Left cardiac atrium (tissue), 4 donors: ENCODE measurements around the gene NCOA7. TPM values are rescaled to one million over a fixed set of nuclear protein-coding genes. Genes with fewer than 3 reads are reported as not detected.
"Not testable (repeated sequence)": the region's sequence is repeated elsewhere in the genome, so short reads cannot be mapped to it uniquely, and the experiment has no call there.

Experiments
- ATAC-seq, 2 donors: fragments of 200-7000 bp; cut with Tn5 transposase; one replicate each; pipeline ENCODE4 v1.9.1; 2020; ENCODE audit warnings: mild to moderate bottlenecking in 2 of 2, moderate library complexity in 2 of 2
- DNase-seq: peaks from one replicate; pipeline ENCODE4 v3.0.0-alpha.2; 2020
- intact Hi-C, 2 donors: fragments of 100-400 bp; cut with DNase I; formaldehyde crosslinking; loops; one replicate each; pipeline versions ENCODE4 v1.14.1 to v1.15.1; 2022 to 2023
- total RNA-seq, 2 donors: library from RNA; stranded (reverse); fragmentation: NEBNext Ultra II Directional; extraction: Animal tissue kit (Norgen Biotek cat#: 25700); gene quantifications; one replicate each; pipeline ENCODE4 v1.2.1, GENCODE V29; 2021
- donor health status: DM: no; HTN: yes; CAD: no.
- donor health status: DM: no; HTN: yes; CAD: no; lungs with severe emphysema.
- donor health status: DM: yes; HTN: yes; CAD: no.
- donor health status: Dilated cardiomyopathy.

Gene NCOA7
- total RNA-seq, 2 donors from 2014 or later: 18.4 to 24.8 TPM

GRCh38 chr6:125872259-125872921 lies 81.6 kb downstream of the NCOA7 start:
- ATAC-seq: no peak
- intact Hi-C loops: no loop called here
- DNase-seq: no peak

- no peak for DNase-seq
- no peak for ATAC-seq
- intact Hi-C loops: no loop called here
Measured at GRCh38 chr6:125882243-125882642, 91.5 kb downstream of the NCOA7 start.

DNA sequence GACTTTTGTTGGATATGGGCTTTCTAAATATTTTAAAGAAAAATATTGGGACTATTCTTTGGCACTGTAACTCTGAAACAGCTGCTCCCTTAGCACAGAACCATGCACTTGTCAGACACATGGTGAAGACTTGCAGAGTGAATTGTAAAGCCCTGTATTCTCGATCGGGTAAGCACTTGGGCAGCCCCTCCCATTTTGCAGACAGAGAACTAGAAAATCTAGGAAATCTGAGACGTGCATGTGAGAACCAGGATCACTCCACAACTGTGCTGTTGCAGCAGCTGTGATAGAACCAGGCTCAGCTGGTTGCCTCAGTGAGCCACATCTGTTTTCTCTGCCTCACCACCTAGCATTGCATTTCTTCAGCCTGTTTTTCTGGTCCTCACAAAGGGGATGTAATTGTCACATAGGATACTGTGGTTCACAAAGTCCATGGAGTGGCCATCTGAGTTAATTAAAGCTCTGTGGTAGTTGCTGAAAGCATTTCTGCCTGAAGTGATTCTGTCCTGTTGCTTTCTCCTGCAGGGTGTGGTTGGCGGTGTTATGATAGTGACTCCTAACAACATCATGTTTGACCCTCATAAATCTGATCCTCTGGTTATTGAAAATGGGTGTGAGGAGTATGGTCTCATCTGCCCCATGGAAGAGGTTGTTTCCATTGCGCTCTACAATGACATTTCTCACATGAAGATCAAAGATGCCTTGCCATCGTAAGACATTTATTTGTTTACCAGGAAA lies 94.0 kb downstream of the NCOA7 start:
- DNase-seq: no peak
- no peak for ATAC-seq
- intact Hi-C loops: no loop called here

GRCh38 chr6:125886021-125886420 lies 95.3 kb downstream of the NCOA7 start:
- DNase-seq (no peak), ATAC-seq (no peak)
- intact Hi-C loops: no loop called here

DNA sequence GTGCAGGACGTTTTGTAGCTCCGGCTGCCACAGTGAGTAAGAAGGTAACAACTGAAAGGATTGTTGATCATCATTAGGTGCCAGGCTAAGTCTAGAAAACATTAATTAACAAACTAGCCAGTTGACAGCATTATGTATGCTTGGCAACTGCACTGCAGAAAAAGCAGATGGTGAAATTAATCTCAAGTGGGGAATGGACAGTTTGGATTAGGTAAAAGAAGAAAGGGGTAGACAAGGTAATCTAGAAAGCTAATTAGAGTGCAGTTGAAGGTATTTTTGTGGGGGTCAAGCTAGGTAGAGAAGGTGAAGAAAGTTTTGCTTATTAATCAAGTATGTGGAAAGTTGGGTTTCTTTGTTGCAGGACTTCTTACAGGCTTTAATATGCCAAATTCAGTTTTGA lies 96.2 kb downstream of the NCOA7 start:
- DNase-seq (no peak), ATAC-seq (no peak)
- intact Hi-C loops: no loop called here

- ATAC-seq (no peak), DNase-seq (no peak)
- intact Hi-C loops: no loop called here
Measured at GRCh38 chr6:125887372-125887771, 96.6 kb downstream of the NCOA7 start.

DNA sequence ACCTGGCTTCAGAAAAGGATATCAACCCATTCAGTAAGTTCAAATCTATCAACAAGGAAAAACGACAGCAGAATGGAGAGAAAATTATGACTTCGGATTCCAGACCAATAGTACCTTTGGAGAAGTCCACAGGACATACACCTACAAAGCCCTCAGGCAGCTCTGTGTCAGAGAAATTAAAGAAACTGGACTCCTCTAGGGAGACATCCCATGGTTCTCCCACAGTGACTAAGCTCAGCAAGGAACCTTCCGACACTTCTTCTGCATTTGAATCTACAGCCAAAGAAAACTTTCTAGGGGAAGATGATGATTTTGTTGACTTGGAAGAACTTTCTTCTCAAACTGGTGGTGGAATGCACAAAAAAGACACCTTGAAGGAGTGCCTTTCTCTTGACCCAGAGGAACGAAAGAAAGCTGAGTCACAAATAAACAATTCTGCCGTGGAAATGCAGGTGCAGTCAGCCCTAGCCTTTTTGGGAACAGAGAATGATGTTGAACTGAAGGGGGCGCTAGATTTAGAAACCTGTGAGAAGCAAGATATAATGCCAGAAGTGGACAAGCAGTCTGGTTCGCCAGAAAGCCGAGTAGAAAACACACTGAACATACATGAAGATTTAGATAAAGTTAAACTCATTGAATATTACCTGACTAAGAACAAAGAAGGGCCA lies 98.4 kb downstream of the NCOA7 start:
- intact Hi-C loops: no loop called here
- peak in 1 of 2 donors; percentile 21 for ATAC-seq
- no peak for DNase-seq

DNA sequence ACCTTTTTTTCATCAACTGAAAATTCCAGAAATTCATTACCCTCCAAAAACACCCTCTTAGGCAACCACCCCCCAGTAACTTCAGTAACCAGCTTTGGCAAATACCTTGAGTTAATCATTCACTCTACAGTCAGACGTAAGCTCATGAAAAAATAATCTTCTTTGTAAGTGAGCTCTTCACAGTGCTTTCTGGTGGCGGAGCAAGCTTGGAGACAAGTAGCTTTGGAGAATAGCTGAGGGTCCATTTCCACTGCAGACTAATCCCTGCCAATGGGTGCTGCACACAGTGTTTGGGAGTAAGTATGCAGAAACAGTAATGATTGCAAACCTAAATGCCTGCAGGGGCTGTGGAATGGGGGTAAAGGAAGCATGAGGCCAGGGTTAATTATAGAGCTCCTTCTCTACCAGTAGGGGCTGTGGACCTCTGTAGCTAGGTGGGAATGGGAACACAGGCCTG lies 109.0 kb downstream of the NCOA7 start:
- intact Hi-C loops: no loop called here
- ATAC-seq (no peak), DNase-seq (no peak)

- no peak for DNase-seq
- intact Hi-C loops: no loop called here
- ATAC-seq: peak in 1 of 2 donors; percentile 21
Measured at GRCh38 chr6:125904871-125905270, 114.1 kb downstream of the NCOA7 start.

DNA sequence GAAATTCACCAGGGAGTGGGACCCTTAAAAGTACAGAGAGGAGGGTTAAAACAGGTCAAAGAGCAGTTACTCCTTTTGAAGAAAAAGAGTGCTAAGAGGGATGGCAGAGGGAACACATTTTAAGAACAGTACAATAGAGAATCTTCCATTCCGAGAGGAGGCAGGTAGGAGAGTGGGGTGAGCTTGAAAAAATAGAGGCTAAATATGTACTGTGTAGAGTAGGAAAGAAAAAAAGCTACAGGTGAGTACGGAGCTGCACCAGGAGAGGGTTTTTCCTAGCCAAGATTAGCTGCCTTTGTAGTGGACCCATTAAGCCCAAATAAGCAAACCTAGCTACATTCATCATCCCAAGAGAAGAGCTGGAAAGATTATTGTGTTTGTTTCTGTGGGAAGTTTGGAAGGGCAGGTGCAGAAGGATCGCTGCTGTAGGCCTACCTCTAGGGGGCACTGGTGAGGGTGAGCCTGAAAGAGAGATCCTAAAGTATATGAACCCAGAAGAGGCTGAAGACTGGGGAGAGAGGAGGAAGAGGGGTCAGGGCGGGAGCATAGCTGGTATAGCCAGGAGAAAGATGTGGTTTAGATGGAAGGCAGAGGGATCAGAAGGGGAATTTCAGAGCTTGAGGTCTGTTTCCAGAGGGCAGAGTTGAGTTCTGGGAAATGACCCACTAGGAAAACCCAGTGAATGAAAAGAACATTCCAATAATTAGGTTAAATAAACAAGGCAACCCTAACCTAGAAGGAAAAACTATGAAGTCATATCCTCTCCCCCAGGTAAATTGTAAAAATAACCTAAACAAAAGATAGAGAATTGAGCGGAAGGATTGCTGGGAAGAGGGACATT lies 115.6 kb downstream of the NCOA7 start:
- ATAC-seq (peak; percentile 68 to 76), DNase-seq (peak; percentile 55)
- intact Hi-C loops: no loop called here

GRCh38 chr6:125910527-125910926 lies 119.8 kb downstream of the NCOA7 start:
- DNase-seq (no peak), ATAC-seq (no peak)
- intact Hi-C loops: no loop called here

DNA sequence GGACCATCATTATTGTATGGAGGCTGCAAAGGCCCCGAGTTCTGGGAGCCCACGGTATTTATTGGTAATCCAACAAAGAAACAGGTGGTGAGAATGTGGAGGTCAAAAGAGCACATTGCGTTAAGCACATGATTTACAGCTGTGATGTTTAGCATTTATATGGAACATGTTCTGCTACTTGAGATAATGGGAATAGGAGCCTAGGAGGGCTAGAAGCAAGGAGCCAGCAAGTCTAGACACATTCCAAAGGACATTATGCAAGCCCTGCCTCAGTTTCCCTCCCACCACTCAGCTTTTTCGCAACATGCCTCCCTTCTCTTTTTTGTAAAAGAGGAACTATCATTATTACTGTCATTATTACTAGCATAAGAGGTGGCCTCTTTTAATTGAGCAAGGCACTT lies 120.3 kb downstream of the NCOA7 start:
- DNase-seq, intact Hi-C loops, ATAC-seq: not testable (repeated sequence)

- intact Hi-C loops, DNase-seq, ATAC-seq: not testable (repeated sequence)
Measured at GRCh38 chr6:125912430-125912829, 121.7 kb downstream of the NCOA7 start.

- ATAC-seq (no peak), DNase-seq (no peak)
- intact Hi-C loops: no loop called here
Measured at GRCh38 chr6:125913145-125913544, 122.4 kb downstream of the NCOA7 start.

DNA sequence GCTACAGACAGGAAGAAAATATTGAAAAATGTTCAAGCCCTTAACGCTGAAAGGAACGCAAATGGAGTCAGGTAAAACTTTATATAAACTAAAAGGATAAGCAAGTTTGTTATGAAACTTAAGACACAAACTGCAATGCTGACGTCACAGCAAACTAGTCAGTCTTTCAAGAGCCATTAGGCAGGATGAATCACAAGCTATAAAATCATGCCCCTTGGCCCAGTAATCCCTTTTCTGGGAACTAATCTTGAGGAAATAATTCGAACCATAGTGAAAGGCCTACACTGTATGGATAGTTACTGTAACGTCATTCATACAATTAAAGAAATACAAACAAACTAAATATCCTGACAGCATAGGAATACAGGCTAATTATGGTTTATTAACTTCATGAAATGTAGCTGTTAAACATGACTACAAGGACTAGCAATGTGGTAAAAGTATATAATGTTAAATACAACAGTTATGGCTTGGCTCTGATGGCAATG lies 123.1 kb downstream of the NCOA7 start:
- intact Hi-C loops: no loop called here
- no peak for ATAC-seq
- DNase-seq: no peak

DNA sequence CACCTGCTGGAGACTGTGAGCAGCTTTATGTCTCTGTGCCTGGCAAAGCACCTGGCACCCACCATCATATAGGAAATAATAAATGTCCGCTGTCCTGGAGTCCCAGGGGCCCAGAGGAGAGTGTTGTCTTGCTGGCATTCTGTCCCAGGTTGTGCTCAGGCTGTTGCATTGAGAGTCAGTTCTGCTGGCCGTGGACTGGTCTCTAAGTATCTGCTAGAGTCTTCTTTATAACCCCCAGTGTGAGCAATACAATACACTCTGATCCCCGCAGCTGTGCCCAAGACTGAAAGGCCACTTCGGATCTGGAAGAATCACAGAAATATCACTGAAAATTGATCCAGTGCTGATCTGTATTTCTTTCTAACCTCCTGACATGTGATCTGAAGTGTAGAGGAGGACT lies 127.5 kb downstream of the NCOA7 start:
- no peak for DNase-seq
- ATAC-seq: peak in 1 of 2 donors; percentile 16
- intact Hi-C loops: no loop called here

- peak; percentile 88 to 89 for ATAC-seq
- peak; percentile 32 for DNase-seq
- intact Hi-C loops: no loop called here
Measured at GRCh38 chr6:125918681-125919566, 128.2 kb downstream of the NCOA7 start.

DNA sequence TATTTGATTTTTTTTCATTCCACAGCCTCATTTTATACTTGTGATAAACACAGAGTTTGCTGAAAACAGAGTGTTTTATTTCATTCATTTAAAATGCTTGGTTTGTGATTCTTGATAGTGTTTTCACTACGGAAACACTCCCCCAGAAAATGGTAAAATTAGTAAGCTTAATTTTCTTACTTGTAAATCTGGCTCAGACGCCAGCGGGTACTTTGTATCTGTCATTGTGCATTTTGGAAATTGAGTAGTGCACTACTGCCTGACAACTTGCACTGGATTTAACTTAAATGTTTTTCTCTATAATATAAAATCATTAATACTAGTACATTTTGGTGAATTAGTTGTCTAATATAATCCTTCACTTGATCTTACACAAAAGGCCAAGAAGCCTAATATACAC lies 128.9 kb downstream of the NCOA7 start:
- DNase-seq (no peak), ATAC-seq (no peak)
- intact Hi-C loops: no loop called here
